Liver (tissue), 9 donors: Measurements from ENCODE around the gene CACNA1B. TPM values are rescaled to one million over a fixed set of nuclear protein-coding genes. Genes with fewer than 3 reads are reported as not detected.

Experiments used
- DNase-seq: peaks from one replicate; pipeline ENCODE4 v3.0.0-alpha.2; 2017; ENCODE audit warnings: low spot score
- H3K27ac ChIP-seq, 2 donors: one replicate each; pipeline ENCODE4 v1.7.0; 2013; ENCODE audit warnings: inconsistent platforms in 2 of 2, low read length in 2 of 2, control low read depth in 1 of 2, low read depth in 1 of 2, mild to moderate bottlenecking in 1 of 2
- H3K27me3 ChIP-seq, 4 donors: one replicate each; pipeline versions ENCODE4 v1.6.1 to v1.7.0; 2013; ENCODE audit warnings: low read length in 3 of 4, inconsistent platforms in 1 of 4, mild to moderate bottlenecking in 1 of 4, moderate library complexity in 1 of 4; ENCODE audit not compliant: control insufficient read depth in 4 of 4, insufficient read depth in 4 of 4
- H3K36me3 ChIP-seq, 4 donors: one replicate each; pipeline versions ENCODE4 v1.6.1 to v1.7.0; 2013; ENCODE audit warnings: low read length in 3 of 4, mild to moderate bottlenecking in 3 of 4, low read depth in 1 of 4, moderate library complexity in 1 of 4; ENCODE audit not compliant: control insufficient read depth in 4 of 4, insufficient read depth in 3 of 4
- H3K4me1 ChIP-seq, 4 donors: one replicate each; pipeline versions ENCODE4 v1.6.1 to v1.7.0; 2013; ENCODE audit warnings: low read length in 3 of 4, mild to moderate bottlenecking in 3 of 4, moderate library complexity in 1 of 4; ENCODE audit not compliant: control insufficient read depth in 4 of 4, insufficient read depth in 4 of 4
- H3K4me3 ChIP-seq, 3 donors: one replicate each; pipeline versions ENCODE4 v1.6.1 to v1.7.0; 2013; ENCODE audit warnings: low read length in 3 of 3, control low read depth in 1 of 3, low read depth in 1 of 3, mild to moderate bottlenecking in 1 of 3
- H3K9ac ChIP-seq, 2 donors: one replicate each; pipeline ENCODE4 v1.7.0; 2013; ENCODE audit warnings: low read length in 2 of 2, mild to moderate bottlenecking in 2 of 2, moderate library complexity in 2 of 2, control low read depth in 1 of 2, low read depth in 1 of 2
- H3K9me3 ChIP-seq, 4 donors: one replicate each; pipeline versions ENCODE4 v1.6.1 to v1.7.0; 2013; ENCODE audit warnings: low read length in 3 of 4; ENCODE audit not compliant: control insufficient read depth in 4 of 4
- EGR1 ChIP-seq, 2 donors: IDR thresholded peaks; 2 replicates each; pipeline ENCODE4 v1.6.1; 2016 to 2018; ENCODE audit warnings: antibody characterized with exemption in 2 of 2, low read depth in 2 of 2
- FOXA1 ChIP-seq: IDR thresholded peaks from 2 replicates; pipeline ENCODE4 v1.6.1; 2016; ENCODE audit warnings: antibody characterized with exemption
- FOXA2 ChIP-seq: IDR thresholded peaks from 2 replicates; pipeline ENCODE4 v1.6.1; 2016; ENCODE audit warnings: antibody characterized with exemption
- HNF4G ChIP-seq: IDR thresholded peaks from 2 replicates; pipeline ENCODE4 v1.6.1; 2016; ENCODE audit warnings: antibody characterized with exemption
- JUND ChIP-seq, 2 donors: IDR thresholded peaks; 2 replicates each; pipeline ENCODE4 v1.6.1; 2016; ENCODE audit warnings: antibody characterized with exemption in 2 of 2
- MAX ChIP-seq: IDR thresholded peaks from 2 replicates; pipeline ENCODE4 v1.6.1; 2016; ENCODE audit warnings: antibody characterized with exemption
- RAD21 ChIP-seq, 2 donors: IDR thresholded peaks; 2 replicates each; pipeline ENCODE4 v1.6.1; 2016; ENCODE audit warnings: antibody characterized with exemption in 2 of 2, mild to moderate bottlenecking in 2 of 2
- RXRA ChIP-seq, 2 donors: IDR thresholded peaks; 2 replicates each; pipeline ENCODE4 v1.6.1; 2017 to 2018; ENCODE audit warnings: antibody characterized with exemption in 2 of 2, mild to moderate bottlenecking in 1 of 2
- SP1 ChIP-seq: IDR thresholded peaks from 2 replicates; pipeline ENCODE4 v1.6.1; 2018; ENCODE audit warnings: antibody characterized with exemption, mild to moderate bottlenecking
- ZBTB33 ChIP-seq: IDR thresholded peaks from 2 replicates; pipeline ENCODE4 v1.6.1; 2016; ENCODE audit warnings: antibody characterized with exemption
- WGBS: extraction: QIAGEN DNeasy Blood & Tissue Kit; methylation state at CpG from one replicate; pipeline ENCODE4 v1.1.7; 2013; 5-methylcytosine and 5-hydroxymethylcytosine counted together
- polyA plus RNA-seq, 2 donors: library from polyadenylated mRNA; stranded (reverse) in 1 of 2; unstranded in 1 of 2; fragments of 200-250 nt in 1 of 2; fragments of >200 nt in 1 of 2; fragmentation: Nextera tagmentation in 1 of 2; extraction: Ambion mirVana in 1 of 2; gene quantifications; one replicate each; pipeline versions ENCODE4 v1.2.1 to v1.2.3, GENCODE V29; 2013 to 2015
- total RNA-seq, 2 donors: library from RNA; depleted of rRNA; stranded (reverse); fragments of >200 nt; gene quantifications; one replicate each; pipeline ENCODE4 v1.2.3, GENCODE V29; 2014
- TF ChIP-seq, protein P1 (sequence below): IDR thresholded peaks from 2 replicates; pipeline ENCODE4 v1.6.1; 2016; ENCODE audit warnings: antibody characterized with exemption, mild to moderate bottlenecking
- donor health status: healthy.
- donor health status: healthy.
- donor health status: healthy.
- donor health status: healthy.
- donor health status: healthy.

The CACNA1B gene
- total and polyA plus RNA-seq, 4 donors = under 0.01 to 0.05 TPM; not detected in 2

- DNase-seq = peak; percentile 24
- no peak for TF ChIP-seq EGR1 (IDR thresholded peaks at IDR 0.05; ENCODE audit: low read depth in 2 of 2)
- TF ChIP-seq ZBTB33 = no peak
- TF ChIP-seq HNF4G = no peak
- TF ChIP-seq RAD21 (IDR thresholded peaks at IDR 0.05) = no peak
- TF ChIP-seq MAX = no peak
- Histone ChIP-seq H3K9me3 (no peaks in the 10 kb centered on the region), H3K9ac (no peak overlapping the region), H3K27me3 (no peaks in the 10 kb centered on the region), H3K27ac (no peak overlapping the region), H3K4me3 (no peak overlapping the region), H3K4me1 (no peaks in the 10 kb centered on the region), H3K36me3 (no peaks in the 10 kb centered on the region)
- 92% methylated on average over 22 of the region's 22 CpGs for WGBS
Measured at GRCh38 chr9:138098908-138099791, 221.6 kb downstream of the CACNA1B start.

- no peaks in the 10 kb centered on the region for H3K27me3 ChIP-seq
- peak; percentile 21 for DNase-seq
- no peaks in the 10 kb centered on the region for H3K9me3 ChIP-seq
- H3K27ac ChIP-seq = no peak overlapping the region
- no peak for TF ChIP-seq FOXA2
- TF ChIP-seq RXRA (IDR thresholded peaks at IDR 0.05) = no peak
- no peak for TF ChIP-seq FOXA1
- no peak for TF ChIP-seq JUND (IDR thresholded peaks at IDR 0.05)
- TF ChIP-seq SP1 = no peak
- TF ChIP-seq EGR1 (IDR thresholded peaks at IDR 0.05; ENCODE audit: low read depth in 2 of 2) = no peak
- TF ChIP-seq, protein P1, sequence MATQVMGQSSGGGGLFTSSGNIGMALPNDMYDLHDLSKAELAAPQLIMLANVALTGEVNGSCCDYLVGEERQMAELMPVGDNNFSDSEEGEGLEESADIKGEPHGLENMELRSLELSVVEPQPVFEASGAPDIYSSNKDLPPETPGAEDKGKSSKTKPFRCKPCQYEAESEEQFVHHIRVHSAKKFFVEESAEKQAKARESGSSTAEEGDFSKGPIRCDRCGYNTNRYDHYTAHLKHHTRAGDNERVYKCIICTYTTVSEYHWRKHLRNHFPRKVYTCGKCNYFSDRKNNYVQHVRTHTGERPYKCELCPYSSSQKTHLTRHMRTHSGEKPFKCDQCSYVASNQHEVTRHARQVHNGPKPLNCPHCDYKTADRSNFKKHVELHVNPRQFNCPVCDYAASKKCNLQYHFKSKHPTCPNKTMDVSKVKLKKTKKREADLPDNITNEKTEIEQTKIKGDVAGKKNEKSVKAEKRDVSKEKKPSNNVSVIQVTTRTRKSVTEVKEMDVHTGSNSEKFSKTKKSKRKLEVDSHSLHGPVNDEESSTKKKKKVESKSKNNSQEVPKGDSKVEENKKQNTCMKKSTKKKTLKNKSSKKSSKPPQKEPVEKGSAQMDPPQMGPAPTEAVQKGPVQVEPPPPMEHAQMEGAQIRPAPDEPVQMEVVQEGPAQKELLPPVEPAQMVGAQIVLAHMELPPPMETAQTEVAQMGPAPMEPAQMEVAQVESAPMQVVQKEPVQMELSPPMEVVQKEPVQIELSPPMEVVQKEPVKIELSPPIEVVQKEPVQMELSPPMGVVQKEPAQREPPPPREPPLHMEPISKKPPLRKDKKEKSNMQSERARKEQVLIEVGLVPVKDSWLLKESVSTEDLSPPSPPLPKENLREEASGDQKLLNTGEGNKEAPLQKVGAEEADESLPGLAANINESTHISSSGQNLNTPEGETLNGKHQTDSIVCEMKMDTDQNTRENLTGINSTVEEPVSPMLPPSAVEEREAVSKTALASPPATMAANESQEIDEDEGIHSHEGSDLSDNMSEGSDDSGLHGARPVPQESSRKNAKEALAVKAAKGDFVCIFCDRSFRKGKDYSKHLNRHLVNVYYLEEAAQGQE = no peak
- no peaks in the 10 kb centered on the region for H3K4me1 ChIP-seq
- H3K9ac ChIP-seq = no peak overlapping the region
- no peak overlapping the region for H3K4me3 ChIP-seq
- no peaks in the 10 kb centered on the region for H3K36me3 ChIP-seq
- WGBS = 60% methylated on average over 8 of the region's 8 CpGs
Measured at GRCh38 chr9:138099803-138100598, 222.4 kb downstream of the CACNA1B start.
